SK-N-SH treated with all-trans-retinoic acid at 6 μM for 48 hours (cell line): ENCODE measurements around the gene SUGCT.

Source experiments
- ATAC-seq: fragments of 200-7000 bp; cut with Tn5 transposase; 3 replicates; pipeline ENCODE4 v1.9.1; 2020; ENCODE audit warnings: mild to moderate bottlenecking, moderate library complexity
- ARNTL ChIP-seq: fragments of 450-650 bp; formaldehyde crosslinking; IDR thresholded peaks from 2 replicates; pipeline ENCODE4 v1.5.0; 2020; ENCODE audit warnings: low read depth, mild to moderate bottlenecking, moderate library complexity, borderline replicate concordance
- BACH2 ChIP-seq: fragments of 250-450 bp; sonication (Bioruptor Pico); IDR thresholded peaks from 2 replicates; pipeline ENCODE4 v1.9.0; 2021; ENCODE audit warnings: mild to moderate bottlenecking, borderline replicate concordance
- CREB5 ChIP-seq: fragments of 250-450 bp; sonication (Bioruptor Pico); IDR thresholded peaks from 2 replicates; pipeline ENCODE4 v1.5.1; 2020; ENCODE audit warnings: low read depth, mild to moderate bottlenecking, moderate library complexity
- CSRNP3 ChIP-seq: fragments of 250-450 bp; sonication (Bioruptor Pico); IDR thresholded peaks from 2 replicates; pipeline ENCODE4 v1.5.1; 2021; ENCODE audit warnings: mild to moderate bottlenecking, moderate library complexity
- ESRRG ChIP-seq: fragments of 250-450 bp; sonication (Bioruptor Pico); IDR thresholded peaks from 2 replicates; pipeline ENCODE4 v1.6.1; 2021; ENCODE audit warnings: mild to moderate bottlenecking
- GLIS3 ChIP-seq: fragments of 250-450 bp; sonication (Bioruptor Pico); IDR thresholded peaks from 2 replicates; pipeline ENCODE4 v1.5.0; 2020; ENCODE audit warnings: mild to moderate bottlenecking, moderate library complexity
- ISL1 ChIP-seq: fragments of 250-450 bp; sonication (Bioruptor Pico); IDR thresholded peaks from 2 replicates; pipeline ENCODE4 v2.1.2; 2022; ENCODE audit warnings: mild to moderate bottlenecking, moderate library complexity
- OSR1 ChIP-seq: fragments of 250-450 bp; sonication (Bioruptor Pico); IDR thresholded peaks from 2 replicates; pipeline ENCODE4 v1.8.0; 2022; ENCODE audit warnings: moderate library complexity, mild to moderate bottlenecking, inconsistent platforms
- PATZ1 ChIP-seq: fragments of 250-450 bp; sonication (Bioruptor Pico); IDR thresholded peaks from 2 replicates; pipeline ENCODE4 v1.8.0; 2020; ENCODE audit warnings: mild to moderate bottlenecking, moderate library complexity, borderline replicate concordance
- POU6F1 ChIP-seq: fragments of 250-450 bp; sonication (Bioruptor Pico); IDR thresholded peaks from 2 replicates; pipeline ENCODE4 v1.8.0; 2021; ENCODE audit warnings: low read depth, mild to moderate bottlenecking, moderate library complexity, borderline replicate concordance
- RARB ChIP-seq: fragments of 250-450 bp; sonication (Bioruptor Pico); IDR thresholded peaks from 2 replicates; pipeline ENCODE4 v1.8.0; 2021; ENCODE audit warnings: mild to moderate bottlenecking, moderate library complexity
- SNAI2 ChIP-seq: fragments of 250-450 bp; sonication (Bioruptor Pico); IDR thresholded peaks from 2 replicates; pipeline ENCODE4 v1.5.0; 2020; ENCODE audit warnings: mild to moderate bottlenecking, moderate library complexity
- TCF4 ChIP-seq: fragments of 250-450 bp; sonication (Bioruptor Pico); IDR thresholded peaks from 2 replicates; pipeline ENCODE4 v1.8.0; 2021; ENCODE audit warnings: mild to moderate bottlenecking, moderate library complexity, borderline replicate concordance
- TOX ChIP-seq: fragments of 250-450 bp; sonication (Bioruptor Pico); IDR thresholded peaks from 2 replicates; pipeline ENCODE4 v1.8.0; 2021; ENCODE audit warnings: mild to moderate bottlenecking, moderate library complexity, borderline replicate concordance
- TSHZ2 ChIP-seq: fragments of 250-450 bp; sonication (Bioruptor Pico); IDR thresholded peaks from 2 replicates; pipeline ENCODE4 v1.5.0; 2020; ENCODE audit warnings: mild to moderate bottlenecking, moderate library complexity
- ZC3H10 ChIP-seq: fragments of 250-450 bp; sonication (Bioruptor Pico); IDR thresholded peaks from 2 replicates; pipeline ENCODE4 v1.5.1; 2021; ENCODE audit warnings: mild to moderate bottlenecking, moderate library complexity
- ZFP30 ChIP-seq: fragments of 450-650 bp; formaldehyde crosslinking; IDR thresholded peaks from 2 replicates; pipeline ENCODE4 v1.5.0; 2022; ENCODE audit warnings: mild to moderate bottlenecking, moderate library complexity
- ZNF565 ChIP-seq: fragments of 450-650 bp; formaldehyde crosslinking; conservative IDR thresholded peaks from 2 replicates; pipeline ENCODE4 v1.5.0; 2020; ENCODE audit warnings: low read depth, mild to moderate bottlenecking, moderate library complexity
- ZNF70 ChIP-seq: fragments of 450-650 bp; formaldehyde crosslinking; IDR thresholded peaks from 2 replicates; pipeline ENCODE4 v1.5.0; 2020; ENCODE audit warnings: mild to moderate bottlenecking, moderate library complexity
- ZNF8 ChIP-seq: fragments of 450-650 bp; formaldehyde crosslinking; IDR thresholded peaks from 2 replicates; pipeline ENCODE4 v1.5.0; 2020; ENCODE audit warnings: mild to moderate bottlenecking, moderate library complexity

Gene SUGCT

GRCh38 chr7:40753455-40753854 is 618.6 kb downstream of the SUGCT start:
- TF ChIP-seq GLIS3 (CRISPR knock-in tag) (no peak), TOX (peak; percentile 73; the same call in 1 of the 2 replicates), ESRRG (CRISPR knock-in tag) (no peak)
- no peak for ATAC-seq

GRCh38 chr7:40755438-40755837 is 620.6 kb downstream of the SUGCT start:
- ATAC-seq: peak; percentile 77
- no peak for TF ChIP-seq ZFP30 (CRISPR knock-in tag)
- TF ChIP-seq POU6F1 (CRISPR knock-in tag): peak; percentile 36; the same call in 1 of the 2 replicates

- TF ChIP-seq ISL1 (peak; percentile 74; the same call in 1 of the 2 replicates), ESRRG (CRISPR knock-in tag) (no peak)
- ATAC-seq: no peak
These were observed 622.3 kb downstream of the SUGCT start for GRCh38 chr7:40757109-40757508.

GRCh38 chr7:40758590-40758989 is 623.8 kb downstream of the SUGCT start:
- ATAC-seq: no peak
- TF ChIP-seq TSHZ2 (CRISPR knock-in tag) (no peak), SNAI2 (no peak), GLIS3 (CRISPR knock-in tag) (no peak), ZNF565 (CRISPR knock-in tag) (no peak), ZNF70 (CRISPR knock-in tag) (no peak), OSR1 (no peak), BACH2 (CRISPR knock-in tag) (no peak), TCF4 (no peak), PATZ1 (no peak), RARB (CRISPR knock-in tag) (no peak), CREB5 (CRISPR knock-in tag) (no peak), ZFP30 (CRISPR knock-in tag) (no peak), ARNTL (no peak), ESRRG (CRISPR knock-in tag) (no peak), CSRNP3 (CRISPR knock-in tag) (no peak), ZNF8 (CRISPR knock-in tag) (no peak), POU6F1 (CRISPR knock-in tag) (no peak), ZC3H10 (no peak), TOX (no peak)
